ENCODE results near the gene ELL3.
"Not testable (repeated sequence)": the region's sequence is repeated elsewhere in the genome, so short reads cannot be mapped to it uniquely, and the experiment has no call there.

Gene ELL3

GRCh38 chr15:43791993-43792760, 15.4 kb upstream of the ELL3 start, which contains the start of gene SERF2:
TSS of gene SERF2 (plus strand) at chr15:43792320. CDS start at chr15:43792377, 57 bp downstream.
- peak; percentile 100 for DNase-seq (ENCODE audit: low read depth in 2 of 2)

GRCh38 chr15:43789409-43789808, 12.6 kb upstream of the ELL3 start:
- no peak for DNase-seq (ENCODE audit: low read depth in 2 of 2)

GRCh38 chr15:43779016-43779415, 2.2 kb upstream of the ELL3 start:
- no peak for DNase-seq (ENCODE audit: low read depth in 2 of 2)

GRCh38 chr15:43777267-43777914, 625 bp upstream of the ELL3 start:
- DNase-seq (ENCODE audit: low read depth in 2 of 2), result peak; percentile 85 to 86

- DNase-seq (ENCODE audit: low read depth in 2 of 2), result no peak
Measured at GRCh38 chr15:43776101-43776717, 557 bp downstream of the ELL3 start.

GRCh38 chr15:43775411-43775965, 1.3 kb downstream of the ELL3 start:
- no peak for DNase-seq (ENCODE audit: low read depth in 2 of 2)

GRCh38 chr15:43774062-43774461, 2.7 kb downstream of the ELL3 start:
- no peak for DNase-seq (ENCODE audit: low read depth in 2 of 2)

- no peak for DNase-seq (ENCODE audit: low read depth in 2 of 2)
Measured at GRCh38 chr15:43772624-43773023, 4.1 kb downstream of the ELL3 start.

- no peak for DNase-seq (ENCODE audit: low read depth in 2 of 2)
Measured at GRCh38 chr15:43771816-43772215, 5.0 kb downstream of the ELL3 start.

GRCh38 chr15:43769584-43770228, 7.1 kb downstream of the ELL3 start:
- peak; percentile 46 to 54 for DNase-seq (ENCODE audit: low read depth in 2 of 2)

GRCh38 chr15:43763819-43764446, 12.8 kb downstream of the ELL3 start:
- no peak for DNase-seq (ENCODE audit: low read depth in 2 of 2)

- no peak for DNase-seq (ENCODE audit: low read depth in 2 of 2)
Measured at GRCh38 chr15:43762824-43763223, 13.9 kb downstream of the ELL3 start.

GRCh38 chr15:43751885-43752284, 24.9 kb downstream of the ELL3 start:
- DNase-seq (ENCODE audit: low read depth in 2 of 2), result no peak

GRCh38 chr15:43749690-43750345, 26.9 kb downstream of the ELL3 start:
- peak in 1 of 2 donors; percentile 29 for DNase-seq (ENCODE audit: low read depth in 2 of 2)

GRCh38 chr15:43748376-43748775, 28.4 kb downstream of the ELL3 start:
- no peak for DNase-seq (ENCODE audit: low read depth in 2 of 2)

- DNase-seq (ENCODE audit: low read depth in 2 of 2), result not testable (repeated sequence)
Measured at GRCh38 chr15:43746903-43747309, 29.9 kb downstream of the ELL3 start.

- DNase-seq (ENCODE audit: low read depth in 2 of 2), result peak; percentile 85 to 89
Measured at GRCh38 chr15:43746245-43746902, 30.4 kb downstream of the ELL3 start, which contains the start of gene PDIA3. TSS of gene PDIA3 (plus strand) at chr15:43746438. CDS start at chr15:43746540, 102 bp downstream.

- DNase-seq (ENCODE audit: low read depth in 2 of 2), result no peak
Measured at GRCh38 chr15:43735416-43735815, 41.4 kb downstream of the ELL3 start.

GRCh38 chr15:43728053-43728725, 48.6 kb downstream of the ELL3 start:
- DNase-seq (ENCODE audit: low read depth in 2 of 2), result not testable (repeated sequence)

GRCh38 chr15:43726306-43726705, 50.5 kb downstream of the ELL3 start:
- not testable (repeated sequence) for DNase-seq (ENCODE audit: low read depth in 2 of 2)
